Caco-2 (cell line): ENCODE measurements around the gene LOXL3. TPM values are rescaled to one million over a fixed set of nuclear protein-coding genes. Genes with fewer than 3 reads are reported as not detected.

Source experiments
- BruUV-seq: library from RNA; stranded (reverse); fragments of 400-500 nt; replicated peaks from 2 replicates; lab custom pipeline; 2021; lab: Mats Ljungman, UMichigan
- CTCF ChIA-PET: fragments of 300-600 bp; sonication (Branson Sonifier 250); formaldehyde crosslinking; loops from one replicate; lab custom pipeline; 2022; ENCODE audit warnings: antibody characterized with exemption; lab: Charles Lee
- POLR2A ChIA-PET: fragments of 300-600 bp; sonication (Branson Sonifier 250); formaldehyde crosslinking; loops from one replicate; lab custom pipeline; 2022; ENCODE audit warnings: antibody characterized with exemption; lab: Charles Lee
- DNase-seq, 2 experiments: peaks; one replicate each; pipeline versions ENCODE4 v3.0.0 to v3.0.0-alpha.2; 2020 to 2022
- H3K27me3 ChIP-seq: replicated peaks from 2 replicates; pipeline ENCODE4 v1.6.0; 2011; ENCODE audit warnings: low read length; ENCODE audit not compliant: control insufficient read depth, insufficient read depth
- H3K36me3 ChIP-seq: 2 replicates; pipeline ENCODE4 v1.5.1; 2011; ENCODE audit warnings: low read length; ENCODE audit not compliant: control insufficient read depth, insufficient read depth
- H3K4me1 ChIP-seq: fragments of 250-450 bp; sonication (Bioruptor Pico); 2 replicates; pipeline ENCODE4 v1.5.1; 2020; ENCODE audit warnings: mild to moderate bottlenecking
- H3K4me3 ChIP-seq: 2 replicates; pipeline ENCODE4 v1.5.1; 2011; ENCODE audit warnings: low read depth, mild to moderate bottlenecking, control low read depth, low read length
- H3K9me3 ChIP-seq: fragments of 250-450 bp; sonication (Bioruptor Pico); 2 replicates; pipeline ENCODE4 v1.5.1; 2020; ENCODE audit warnings: mild to moderate bottlenecking, moderate library complexity
- H3K27ac Mint-ChIP-seq: one replicate; pipeline ENCODE4 v1.8.0; 2022; ENCODE audit warnings: mixed read lengths; ENCODE audit not compliant: unreplicated experiment
- H3K27me3 Mint-ChIP-seq: one replicate; pipeline ENCODE4 v1.8.0; 2022; ENCODE audit warnings: mixed read lengths; ENCODE audit not compliant: insufficient read depth, unreplicated experiment
- H3K36me3 Mint-ChIP-seq: one replicate; pipeline ENCODE4 v1.8.0; 2022; ENCODE audit warnings: mild to moderate bottlenecking, mixed read lengths; ENCODE audit not compliant: insufficient read depth, unreplicated experiment
- H3K4me1 Mint-ChIP-seq: one replicate; pipeline ENCODE4 v1.8.0; 2022; ENCODE audit warnings: low read depth, mixed read lengths; ENCODE audit not compliant: unreplicated experiment
- H3K4me3 Mint-ChIP-seq: one replicate; pipeline ENCODE4 v1.8.0; 2022; ENCODE audit warnings: mild to moderate bottlenecking, moderate library complexity, mixed read lengths; ENCODE audit not compliant: unreplicated experiment
- H3K9me3 Mint-ChIP-seq: one replicate; pipeline ENCODE4 v1.8.0; 2022; ENCODE audit warnings: mixed read lengths; ENCODE audit not compliant: unreplicated experiment
- intact Hi-C: fragments of 100-400 bp; cut with micrococcal nuclease; formaldehyde crosslinking; loops from one replicate; pipeline ENCODE4 v1.10.0; 2022; ENCODE audit not compliant: unreplicated experiment
- total RNA-seq: library from RNA; stranded (reverse); gene quantifications from 2 replicates; pipeline ENCODE4 v1.2.3, GENCODE V29; 2022
- TF ChIP-seq, protein P1 (sequence below), 2 experiments: fragments of 200-600 bp in 1 of 2; IDR thresholded peaks; 1 replicate in 1 of 2; 2 replicates in 1 of 2; pipeline versions ENCODE4 v1.5.1 to v1.8.0; 2011 to 2022; ENCODE audit warnings: antibody characterized with exemption in 1 of 2, control low read depth in 1 of 2, inconsistent platforms in 1 of 2, low read depth in 1 of 2, low read length in 1 of 2, mild to moderate bottlenecking in 1 of 2, moderate library complexity in 1 of 2; ENCODE audit not compliant: insufficient read depth in 1 of 2, severe bottlenecking in 1 of 2, unreplicated experiment in 1 of 2

Gene LOXL3
- total RNA-seq, 1 experiment from 2014 or later = 13.8 TPM

DNA sequence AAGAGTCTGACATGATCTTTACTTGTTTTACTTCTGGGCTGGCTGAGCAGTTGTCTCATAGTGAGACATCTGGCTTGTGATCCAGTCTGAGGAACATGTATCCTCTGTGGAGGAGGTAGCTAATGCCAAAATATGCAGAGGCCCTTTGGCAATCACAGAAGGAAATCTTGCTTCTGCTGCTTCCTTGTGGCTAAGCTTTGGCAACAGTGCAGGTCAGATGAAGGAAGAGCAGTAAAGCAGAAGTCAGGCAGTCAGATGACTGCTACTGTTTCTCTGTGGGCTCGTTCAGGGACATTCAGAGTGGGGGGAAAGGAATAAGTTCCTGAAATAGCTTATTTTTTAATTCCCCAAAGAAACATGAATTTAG lies 23.1 kb upstream of the LOXL3 start:
- no TSS peak for BruUV-seq
- H3K27me3 Mint-ChIP-seq = peaks cover 2% of the 10 kb centered on the region
- ChIA-PET POLR2A (no interaction called here), CTCF (no interaction called here)
- no peaks in the 10 kb centered on the region for H3K36me3 Mint-ChIP-seq
- H3K4me1 Mint-ChIP-seq = no peaks in the 10 kb centered on the region
- no peaks in the 10 kb centered on the region for H3K36me3 ChIP-seq
- no peak overlapping the region for H3K4me3 Mint-ChIP-seq
- no peak overlapping the region for H3K4me3 ChIP-seq
- H3K9me3 ChIP-seq = no peaks in the 10 kb centered on the region
- TF ChIP-seq, protein P1, sequence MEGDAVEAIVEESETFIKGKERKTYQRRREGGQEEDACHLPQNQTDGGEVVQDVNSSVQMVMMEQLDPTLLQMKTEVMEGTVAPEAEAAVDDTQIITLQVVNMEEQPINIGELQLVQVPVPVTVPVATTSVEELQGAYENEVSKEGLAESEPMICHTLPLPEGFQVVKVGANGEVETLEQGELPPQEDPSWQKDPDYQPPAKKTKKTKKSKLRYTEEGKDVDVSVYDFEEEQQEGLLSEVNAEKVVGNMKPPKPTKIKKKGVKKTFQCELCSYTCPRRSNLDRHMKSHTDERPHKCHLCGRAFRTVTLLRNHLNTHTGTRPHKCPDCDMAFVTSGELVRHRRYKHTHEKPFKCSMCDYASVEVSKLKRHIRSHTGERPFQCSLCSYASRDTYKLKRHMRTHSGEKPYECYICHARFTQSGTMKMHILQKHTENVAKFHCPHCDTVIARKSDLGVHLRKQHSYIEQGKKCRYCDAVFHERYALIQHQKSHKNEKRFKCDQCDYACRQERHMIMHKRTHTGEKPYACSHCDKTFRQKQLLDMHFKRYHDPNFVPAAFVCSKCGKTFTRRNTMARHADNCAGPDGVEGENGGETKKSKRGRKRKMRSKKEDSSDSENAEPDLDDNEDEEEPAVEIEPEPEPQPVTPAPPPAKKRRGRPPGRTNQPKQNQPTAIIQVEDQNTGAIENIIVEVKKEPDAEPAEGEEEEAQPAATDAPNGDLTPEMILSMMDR (IDR thresholded peaks at IDR 0.05; ENCODE audit: insufficient read depth in 1 of 2, low read depth in 1 of 2, low read length in 1 of 2, severe bottlenecking in 1 of 2, unreplicated experiment in 1 of 2) = no peak
- no peak for DNase-seq
- no peak overlapping the region for H3K27ac Mint-ChIP-seq
- H3K27me3 ChIP-seq = no peaks in the 10 kb centered on the region
- intact Hi-C loops = no loop called here
- no peaks in the 10 kb centered on the region for H3K9me3 Mint-ChIP-seq
- no peaks in the 10 kb centered on the region for H3K4me1 ChIP-seq

DNA sequence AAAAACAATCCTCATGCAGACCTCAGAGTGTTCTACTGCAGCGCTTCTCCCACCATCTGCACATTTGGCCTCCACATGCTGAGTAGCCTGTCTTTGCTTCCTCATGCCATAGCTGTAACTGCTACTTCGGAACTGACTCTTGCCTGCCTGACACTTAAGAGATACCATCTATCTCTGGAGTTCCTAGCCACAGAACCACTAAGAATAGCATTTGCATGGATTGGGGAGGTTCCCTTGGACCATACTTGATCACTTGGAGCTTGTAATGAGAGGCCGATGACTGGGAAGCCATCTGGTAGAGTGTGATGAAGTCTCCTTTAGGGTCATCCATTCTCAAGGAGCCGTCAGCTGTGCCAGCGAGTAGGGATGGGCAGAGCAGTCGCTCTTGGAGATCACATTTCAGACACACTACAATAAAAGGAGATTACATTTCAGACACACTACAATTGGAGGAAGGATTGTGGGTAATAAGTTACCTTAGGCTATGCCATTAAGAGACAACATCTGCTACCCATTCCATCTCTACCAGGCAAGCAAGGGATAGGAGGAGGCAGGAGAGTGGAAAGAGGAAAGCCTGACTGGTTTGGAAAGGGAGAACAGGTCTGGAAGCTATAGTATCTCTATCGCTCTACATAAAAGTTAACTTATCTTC lies 22.6 kb upstream of the LOXL3 start:
- Mint-ChIP-seq H3K4me1 (no peaks in the 10 kb centered on the region), H3K9me3 (no peaks in the 10 kb centered on the region), H3K36me3 (no peaks in the 10 kb centered on the region), H3K27me3 (peaks cover 2% of the 10 kb centered on the region), H3K27ac (no peak overlapping the region), H3K4me3 (no peak overlapping the region)
- intact Hi-C loops = no loop called here
- no peak for DNase-seq
- no peaks in the 10 kb centered on the region for H3K9me3 ChIP-seq
- TF ChIP-seq, protein P1 (IDR thresholded peaks at IDR 0.05; ENCODE audit: insufficient read depth in 1 of 2, low read depth in 1 of 2, low read length in 1 of 2, severe bottlenecking in 1 of 2, unreplicated experiment in 1 of 2) = no peak
- H3K27me3 ChIP-seq = no peaks in the 10 kb centered on the region
- no peaks in the 10 kb centered on the region for H3K36me3 ChIP-seq
- ChIA-PET POLR2A (no interaction called here), CTCF (no interaction called here)
- no TSS peak for BruUV-seq
- H3K4me1 ChIP-seq = no peaks in the 10 kb centered on the region
- no peak overlapping the region for H3K4me3 ChIP-seq

DNA sequence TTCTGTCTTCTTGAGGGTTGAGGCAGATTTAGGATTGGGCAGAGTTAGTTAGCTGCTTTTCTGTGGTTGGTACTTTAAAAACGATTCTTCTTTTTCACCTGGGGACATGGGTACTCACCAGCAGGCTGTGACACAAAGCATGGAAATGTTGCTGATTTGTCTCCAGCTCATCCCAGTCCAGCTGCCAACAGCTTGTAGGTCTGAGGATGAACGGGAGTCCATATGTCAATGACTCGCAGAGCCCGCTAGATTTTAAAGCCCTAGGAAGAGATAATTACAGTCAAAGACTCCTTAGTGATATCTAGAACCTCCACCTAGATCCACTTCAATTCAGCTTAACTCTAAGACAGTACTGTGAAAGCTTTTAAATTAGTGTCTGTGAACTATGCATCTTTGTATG lies 21.6 kb upstream of the LOXL3 start:
- no peaks in the 10 kb centered on the region for H3K4me1 ChIP-seq
- ChIA-PET POLR2A (no interaction called here), CTCF (interaction anchor here (1.2 kb wide), 1 partner anchor 36 kb away, joined by 3 read pairs; no protein-coding TSS in a partner anchor)
- Mint-ChIP-seq H3K36me3 (no peaks in the 10 kb centered on the region), H3K9me3 (no peaks in the 10 kb centered on the region), H3K4me1 (no peaks in the 10 kb centered on the region), H3K27ac (no peak overlapping the region), H3K4me3 (no peak overlapping the region), H3K27me3 (peaks cover 2% of the 10 kb centered on the region)
- no peaks in the 10 kb centered on the region for H3K36me3 ChIP-seq
- H3K9me3 ChIP-seq = no peaks in the 10 kb centered on the region
- TF ChIP-seq, protein P1 (IDR thresholded peaks at IDR 0.05; ENCODE audit: insufficient read depth in 1 of 2, low read depth in 1 of 2, low read length in 1 of 2, severe bottlenecking in 1 of 2, unreplicated experiment in 1 of 2) = no peak
- no peak for DNase-seq
- no peak overlapping the region for H3K4me3 ChIP-seq
- H3K27me3 ChIP-seq = no peaks in the 10 kb centered on the region
- no TSS peak for BruUV-seq
- intact Hi-C loops = no loop called here
